ENCODE measurements around the gene PRICKLE4. TPM values are rescaled to one million over a fixed set of nuclear protein-coding genes. Genes with fewer than 3 reads are reported as not detected.

Gene PRICKLE4
- total RNA-seq, 1 experiment from 2014 or later: 1.6 TPM

GRCh38 chr6:41733360-41733706 lies 47.2 kb upstream of the PRICKLE4 start:
- intact Hi-C loops (cut with micrococcal nuclease; ENCODE audit: unreplicated experiment): loop anchor here (10.0 kb wide), 1 partner anchor 51 kb away; the partner anchor contains the start of genes PRICKLE4 and TOMM6
- ChIA-PET CTCF (interaction anchor here (0.6 to 1.6 kb wide), 2 partner anchors 54 to 317 kb away, joined by 4 to 15 read pairs; partner anchors contain the start of gene TOMM6), POLR2A (interaction anchor here (0.5 to 0.6 kb wide), 3 partner anchors 39 to 868 kb away, joined by 3 to 5 read pairs (median 4); no protein-coding TSS in a partner anchor)
- H3K36me3 ChIP-seq (ENCODE audit: control insufficient read depth, insufficient read depth, low read length): no peaks in the 10 kb centered on the region; the same call in 1 of the 2 replicates
- H3K27ac ChIP-seq (ENCODE audit: low read length): peak overlapping the region; percentile 77
- peaks cover 14% of the 10 kb centered on the region for H3K4me1 ChIP-seq (ENCODE audit: control insufficient read depth, insufficient read depth, low read length)
- no TSS peak for BruUV-seq (replicated peaks)
- DNase-seq (ENCODE audit: low read depth, low spot score) (no peak), ATAC-seq (no peak)
- no peak for TF ChIP-seq CTCF (IDR thresholded peaks at IDR 0.05)
- no peak for TF ChIP-seq REST (IDR thresholded peaks at IDR 0.05; ENCODE audit: insufficient read depth in 1 of 2, low read depth in 2 of 2, low read length in 1 of 2)
- TF ChIP-seq TCF7L2 (IDR thresholded peaks at IDR 0.05; ENCODE audit: low read depth, low read length): no peak
- TF ChIP-seq SIN3A (IDR thresholded peaks at IDR 0.05; ENCODE audit: borderline replicate concordance, insufficient read depth, low read depth, low read length): no peak
- TF ChIP-seq POLR2AphosphoS5 (IDR thresholded peaks at IDR 0.05; ENCODE audit: low read depth, low read length): no peak
- in situ Hi-C loops (cut with HindIII; ENCODE audit: low pct_unique_long_range_greater_than_20kb, low sequenced_read_pairs): no loop called here
- no peaks in the 10 kb centered on the region for H3K9me3 ChIP-seq (ENCODE audit: control insufficient read depth, insufficient read depth, low read depth, low read length)
- peak overlapping the region; percentile 64 to 86 for H3K4me3 ChIP-seq (ENCODE audit: low read depth in 2 of 2, low read length in 2 of 2)
- no peaks in the 10 kb centered on the region for H3K27me3 ChIP-seq (ENCODE audit: control insufficient read depth, insufficient read depth, low read length)

DNA sequence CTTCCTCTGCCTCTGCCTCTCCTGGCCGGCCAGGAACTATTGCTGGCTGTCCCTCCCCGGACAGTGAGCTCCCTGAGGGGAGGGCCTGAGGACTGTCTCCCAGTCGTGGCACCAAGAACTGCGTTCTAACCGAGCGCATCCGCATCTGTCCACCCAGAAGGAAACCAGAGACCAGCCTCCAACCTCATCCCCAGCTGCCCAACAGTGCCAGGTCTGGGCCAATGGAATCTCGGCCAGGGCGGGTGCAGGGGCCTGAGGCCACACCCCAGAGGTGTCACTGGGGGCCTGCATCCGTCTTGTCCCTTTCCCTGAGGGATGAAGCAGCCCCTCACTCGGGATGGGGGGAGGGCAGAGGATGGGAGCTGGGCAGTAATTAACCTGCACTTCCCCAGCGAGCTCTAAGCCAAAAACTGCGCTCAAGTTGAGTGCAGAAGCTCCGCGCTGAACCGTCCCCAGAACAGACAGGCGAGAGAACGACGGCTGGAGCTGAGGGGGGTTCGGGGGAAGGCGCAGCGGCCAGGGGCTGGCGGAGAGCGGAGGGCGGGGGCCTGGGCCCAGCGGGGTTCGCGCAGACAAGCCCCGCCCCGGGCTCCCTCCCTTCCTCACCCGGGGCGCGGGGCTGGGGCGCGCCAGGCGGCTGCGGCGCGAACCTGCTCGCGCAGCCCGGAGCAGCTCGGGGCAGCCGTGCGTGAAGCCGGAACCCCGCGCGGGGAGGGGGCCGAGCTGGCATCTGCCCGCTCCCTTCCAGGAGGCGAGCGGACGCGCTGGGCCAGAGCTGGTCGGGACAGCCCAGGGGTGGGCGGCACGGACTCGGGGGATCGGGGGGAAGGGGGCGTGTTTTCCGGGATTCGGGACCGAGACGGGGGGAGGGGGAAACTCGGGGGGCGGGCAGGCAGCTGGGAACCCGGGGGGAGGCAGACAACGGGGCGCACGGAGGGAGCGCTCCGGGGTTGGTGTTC lies 46.6 kb upstream of the PRICKLE4 start:
- DNase-seq (ENCODE audit: low read depth, low spot score): no peak
- peaks cover 14% of the 10 kb centered on the region for H3K4me1 ChIP-seq (ENCODE audit: control insufficient read depth, insufficient read depth, low read length)
- H3K4me3 ChIP-seq (ENCODE audit: low read depth in 2 of 2, low read length in 2 of 2): peak overlapping the region; percentile 64 to 86
- no peaks in the 10 kb centered on the region for H3K27me3 ChIP-seq (ENCODE audit: control insufficient read depth, insufficient read depth, low read length)
- TF ChIP-seq POLR2AphosphoS5 (IDR thresholded peaks at IDR 0.05; ENCODE audit: low read depth, low read length): no peak
- no peak for TF ChIP-seq CTCF (IDR thresholded peaks at IDR 0.05)
- peak; percentile 28; the same call in 1 of the 2 replicates for TF ChIP-seq SIN3A (IDR thresholded peaks at IDR 0.05; ENCODE audit: borderline replicate concordance, insufficient read depth, low read depth, low read length)
- no peak for TF ChIP-seq TCF7L2 (IDR thresholded peaks at IDR 0.05; ENCODE audit: low read depth, low read length)
- no peak for TF ChIP-seq REST (IDR thresholded peaks at IDR 0.05; ENCODE audit: insufficient read depth in 1 of 2, low read depth in 2 of 2, low read length in 1 of 2)
- H3K36me3 ChIP-seq (ENCODE audit: control insufficient read depth, insufficient read depth, low read length): no peaks in the 10 kb centered on the region; the same call in 1 of the 2 replicates
- no peaks in the 10 kb centered on the region for H3K9me3 ChIP-seq (ENCODE audit: control insufficient read depth, insufficient read depth, low read depth, low read length)
- ChIA-PET CTCF (interaction anchor here (0.6 to 1.6 kb wide), 10 partner anchors 27 to 318 kb away, joined by 3 to 15 read pairs (median 4); partner anchors contain the start of gene TOMM6), POLR2A (interaction anchor here (0.6 kb wide), 2 partner anchors 40 to 45 kb away, joined by 3 to 5 read pairs; no protein-coding TSS in a partner anchor)
- BruUV-seq (replicated peaks): no TSS peak
- in situ Hi-C loops (cut with HindIII; ENCODE audit: low pct_unique_long_range_greater_than_20kb, low sequenced_read_pairs): no loop called here
- peak; percentile 88 for ATAC-seq
- intact Hi-C loops (cut with micrococcal nuclease; ENCODE audit: unreplicated experiment): loop anchor here (10.0 kb wide), 1 partner anchor 51 kb away; the partner anchor contains the start of genes PRICKLE4 and TOMM6
- H3K27ac ChIP-seq (ENCODE audit: low read length): peak overlapping the region; percentile 77

Data from Panc1 (cell line).